Activated T-helper 9 cell treated with anti-CD3 and anti-CD28 coated beads, Interleukin-2, amount 50 U/mL, for 16 hours (primary cell): ENCODE results near the gene SLC7A6.

Experiments used
- DNase-seq: peaks from one replicate; pipeline ENCODE4 v3.0.0-alpha.2; 2020; ENCODE audit warnings: low read depth

The SLC7A6 gene

DNA sequence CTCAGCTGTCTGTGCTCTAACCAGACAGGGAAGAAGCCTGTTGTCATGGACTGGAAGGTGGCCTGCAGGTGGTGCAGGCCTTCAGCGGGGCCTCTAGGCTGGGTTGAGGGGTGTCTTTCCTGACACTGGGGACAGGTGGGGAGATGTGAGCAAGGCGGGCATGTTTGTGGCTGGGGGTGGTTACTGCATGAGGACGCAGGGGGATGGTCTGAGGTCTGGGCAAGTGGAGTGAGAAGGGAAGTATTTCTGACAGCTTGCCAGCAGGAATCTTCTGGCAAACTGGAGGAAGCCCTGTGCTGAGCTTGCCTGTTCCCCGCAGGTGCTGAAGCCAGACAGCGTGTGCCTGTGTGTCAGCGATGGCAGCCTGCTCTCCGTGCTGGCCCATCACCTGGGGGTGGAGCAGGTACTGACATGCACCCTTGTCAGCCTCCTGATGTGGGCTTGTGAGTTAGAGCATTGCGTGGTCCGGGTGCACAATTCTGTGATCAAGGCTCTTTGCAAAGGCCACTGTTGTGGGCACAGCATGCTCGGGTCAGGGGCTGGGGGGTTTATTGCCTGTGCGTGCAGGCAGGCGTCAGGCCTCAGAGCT, 82.7 kb downstream of the SLC7A6 start:
- DNase-seq, result no peak

DNA sequence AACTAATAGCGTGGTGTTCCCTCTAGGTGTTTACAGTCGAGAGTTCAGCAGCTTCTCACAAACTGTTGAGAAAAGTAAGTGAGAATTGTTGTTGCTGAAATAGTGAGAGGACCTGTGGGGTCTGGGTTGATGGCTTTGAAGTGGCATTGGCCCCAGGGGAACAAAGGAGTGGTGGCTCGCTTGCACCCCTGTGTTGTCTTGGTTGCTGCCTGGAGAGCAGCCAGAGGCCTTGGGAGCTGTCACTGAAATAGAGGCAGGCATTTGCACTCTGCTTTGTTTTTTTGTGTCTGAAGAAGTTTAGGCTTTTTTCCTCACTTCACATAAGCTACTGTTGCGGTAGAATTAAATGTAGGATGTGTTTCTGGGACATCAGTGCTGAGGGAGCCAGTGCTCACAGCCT, 83.3 kb downstream of the SLC7A6 start:
- DNase-seq, result no peak

DNA sequence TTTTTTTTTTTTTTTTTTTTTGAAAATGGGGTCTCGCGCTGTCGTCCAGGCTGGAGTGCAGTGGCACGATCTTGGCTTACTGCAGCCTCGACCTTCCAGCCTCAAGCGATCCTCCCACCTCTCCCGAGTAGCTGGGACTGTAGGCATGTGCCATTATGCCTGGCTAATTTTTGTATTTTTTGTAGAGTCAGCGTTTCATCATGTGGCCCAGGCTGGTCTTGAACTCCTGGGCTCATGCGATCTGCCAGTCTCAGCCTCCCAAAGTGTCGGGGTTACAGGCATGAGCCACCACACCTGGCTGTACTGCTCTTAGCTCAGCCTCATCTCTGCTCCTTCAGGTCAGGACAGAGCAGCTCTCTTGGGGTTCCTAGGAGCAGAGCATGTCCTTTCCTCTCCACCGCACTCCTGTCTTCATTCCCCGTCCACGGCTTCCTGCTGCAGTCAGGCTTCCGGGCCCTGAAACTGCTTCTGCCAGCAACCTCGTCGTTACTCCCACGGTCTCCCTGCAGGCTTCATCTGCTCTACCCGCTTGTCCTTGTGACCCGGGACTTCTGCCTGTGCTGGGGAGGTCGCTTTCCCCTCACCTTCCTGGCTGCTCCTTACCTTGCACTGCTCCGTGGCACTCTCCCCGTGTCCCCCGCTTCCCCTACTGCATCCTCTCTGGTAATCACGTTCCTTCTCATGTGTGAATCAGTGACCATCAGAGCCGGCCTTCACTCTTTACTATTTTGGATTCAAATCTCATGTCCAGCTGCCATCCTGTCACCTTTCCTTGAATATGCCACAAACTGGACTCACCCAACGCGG, 84.5 kb downstream of the SLC7A6 start:
- no peak for DNase-seq

DNA sequence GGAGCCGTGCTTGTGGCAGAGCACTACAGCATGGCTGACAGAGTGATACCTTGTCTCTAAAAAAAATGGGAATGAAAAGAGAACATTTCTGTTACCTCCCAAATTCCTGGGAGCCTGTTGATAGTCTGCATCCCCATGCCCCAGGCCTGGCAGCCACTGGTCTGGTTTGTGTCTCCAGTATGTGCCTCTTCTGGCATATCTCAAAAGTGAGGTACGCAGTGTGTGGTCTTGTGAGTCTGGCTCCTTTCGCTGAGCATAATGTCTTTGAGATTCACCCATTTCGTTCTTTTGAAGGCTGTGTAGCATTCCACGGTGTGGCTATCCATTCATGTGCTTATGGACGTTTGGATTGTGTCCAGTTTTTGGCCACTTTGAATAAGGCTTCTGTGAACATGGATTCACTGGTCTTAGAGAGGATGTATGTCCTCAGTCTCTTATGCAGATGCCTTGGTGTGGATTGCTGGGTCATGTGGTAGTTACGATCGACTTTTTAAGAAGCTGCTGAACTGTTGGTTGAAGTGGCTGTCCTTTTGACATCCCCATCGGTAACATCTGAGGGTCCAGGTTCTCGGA, 85.6 kb downstream of the SLC7A6 start:
- no peak for DNase-seq

DNA sequence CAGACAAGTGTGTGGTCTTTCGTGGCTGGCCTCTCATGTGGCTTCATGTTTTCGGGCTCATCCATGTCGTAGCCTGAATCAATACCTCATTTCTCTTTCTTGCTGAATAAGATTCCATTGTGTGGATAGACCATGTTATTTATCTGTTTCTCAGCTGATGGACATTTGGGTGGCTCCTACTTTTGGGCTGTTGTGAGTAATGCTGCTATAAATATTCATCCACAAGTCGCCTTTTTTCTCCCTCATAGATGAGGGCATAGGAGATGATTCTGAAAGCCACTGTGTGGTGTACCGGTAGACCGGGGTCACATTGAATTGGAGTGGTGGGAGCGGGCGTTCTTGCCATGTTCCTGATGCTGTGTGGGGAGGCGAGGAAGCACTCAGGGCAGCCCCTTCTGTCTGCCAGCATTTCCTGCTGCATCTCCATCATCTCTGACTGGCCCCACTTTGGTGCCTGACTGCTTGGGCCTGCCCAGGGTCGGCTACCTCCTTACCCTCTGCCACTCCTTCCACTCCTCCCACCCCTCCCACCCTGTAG, 86.6 kb downstream of the SLC7A6 start:
- DNase-seq, result no peak
